Measurements from ENCODE around the gene OLFML2A.
A peak's percentile ranks its signal among the peaks of the same experiment; 100 is the strongest.

OLFML2A gene

GRCh38 chr9:124793015-124793541 lies 16.1 kb downstream of the OLFML2A start:
- Histone ChIP-seq H3K27me3 (replicated peaks in 2 of 5; ENCODE audit: control insufficient read depth in 4 of 5, insufficient read depth in 5 of 5, low read length in 4 of 5) (no peaks in the 10 kb centered on the region), H3K4me1 (ENCODE audit: control extremely low read depth in 1 of 4, control insufficient read depth in 4 of 4, insufficient read depth in 4 of 4, low read length in 3 of 4) (peaks cover 0 to 41% (median 30%) of the 10 kb centered on the region in 4 experiments), H3K4me3 (ENCODE audit: control insufficient read depth in 1 of 7, extremely low read depth in 1 of 7, insufficient read depth in 4 of 7, low read depth in 2 of 7, low read length in 6 of 7) (no peak overlapping the region), H3K27ac (ENCODE audit: insufficient read depth in 1 of 2, low read depth in 1 of 2, low read length in 2 of 2, poor library complexity in 1 of 2, severe bottlenecking in 2 of 2) (no peak overlapping the region), H3K9me3 (ENCODE audit: control extremely low read depth in 1 of 5, control insufficient read depth in 4 of 5, insufficient read depth in 2 of 5, low read depth in 1 of 5, low read length in 4 of 5) (no peaks in the 10 kb centered on the region), H3K36me3 (ENCODE audit: control insufficient read depth in 4 of 4, insufficient read depth in 4 of 4, low read length in 3 of 4) (no peaks in the 10 kb centered on the region)
- 96% methylated on average over 8 of the region's 9 CpGs for WGBS (ENCODE audit: insufficient coverage)
- DNase-seq, result no peak
- ChIA-PET POLR2A (no interaction called here), CTCF (interaction anchor here (0.9 to 10.3 kb wide), 5 partner anchors 16 to 238 kb away, joined by 3 to 83 read pairs (median 3); partner anchors contain the start of genes OLFML2A and WDR38)

DNA sequence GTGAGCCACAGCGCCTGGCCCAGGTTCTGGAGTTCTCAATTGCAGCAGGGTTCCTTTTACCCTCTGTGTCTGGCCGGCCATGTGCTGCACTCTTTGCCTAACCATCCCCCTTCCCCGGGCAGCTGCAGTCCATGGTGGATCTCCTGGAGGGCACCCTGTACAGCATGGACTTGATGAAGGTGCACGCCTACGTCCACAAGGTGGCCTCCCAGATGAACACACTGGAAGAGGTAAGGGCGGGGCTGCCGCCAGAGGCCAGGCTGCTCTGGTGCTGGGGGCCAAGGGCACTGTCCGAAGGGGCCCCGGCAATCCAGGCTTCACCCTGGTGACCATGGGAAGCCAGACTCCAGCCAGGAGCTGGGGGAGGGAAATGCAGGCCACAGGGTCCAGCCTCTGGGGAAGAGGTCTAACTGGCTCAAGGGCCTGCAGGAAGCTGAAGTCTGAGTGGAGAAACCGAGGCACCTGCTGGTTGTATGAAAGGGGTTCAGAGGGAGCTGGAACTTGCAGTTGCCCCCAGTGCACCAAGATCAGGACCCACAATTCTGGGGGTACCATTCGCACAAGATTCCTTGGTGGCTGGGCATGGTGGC lies 18.1 kb downstream of the OLFML2A start:
- POLR2A ChIA-PET, result no interaction called here
- CTCF ChIA-PET, result interaction anchor here (0.8 to 10.3 kb wide), 3 partner anchors 18 to 60 kb away, joined by 3 to 83 read pairs (median 59); partner anchors contain the start of genes OLFML2A and WDR38

GRCh38 chr9:124795881-124796431 lies 19.0 kb downstream of the OLFML2A start:
- POLR2A ChIA-PET, result interaction anchor here (0.6 to 0.8 kb wide), 2 partner anchors 34 to 75 kb away, joined by 3 read pairs; no protein-coding TSS in a partner anchor
- Histone ChIP-seq H3K4me3 (ENCODE audit: control insufficient read depth in 1 of 7, extremely low read depth in 1 of 7, insufficient read depth in 4 of 7, low read depth in 2 of 7, low read length in 6 of 7) (peak overlapping the region in 4 of 7 experiments; percentile 17 to 42 (median 22)), H3K27ac (ENCODE audit: insufficient read depth in 1 of 2, low read depth in 1 of 2, low read length in 2 of 2, poor library complexity in 1 of 2, severe bottlenecking in 2 of 2) (no peak overlapping the region), H3K9me3 (ENCODE audit: control extremely low read depth in 1 of 5, control insufficient read depth in 4 of 5, insufficient read depth in 2 of 5, low read depth in 1 of 5, low read length in 4 of 5) (no peaks in the 10 kb centered on the region), H3K27me3 (replicated peaks in 2 of 5; ENCODE audit: control insufficient read depth in 4 of 5, insufficient read depth in 5 of 5, low read length in 4 of 5) (no peaks in the 10 kb centered on the region), H3K4me1 (ENCODE audit: control extremely low read depth in 1 of 4, control insufficient read depth in 4 of 4, insufficient read depth in 4 of 4, low read length in 3 of 4) (peaks cover 0 to 63% (median 35%) of the 10 kb centered on the region in 4 experiments), H3K36me3 (ENCODE audit: control insufficient read depth in 4 of 4, insufficient read depth in 4 of 4, low read length in 3 of 4) (no peaks in the 10 kb centered on the region)
- WGBS (ENCODE audit: insufficient coverage), result 7% methylated on average over 5 of the region's 9 CpGs
- CTCF ChIA-PET, result interaction anchor here (0.8 to 10.3 kb wide), 5 partner anchors 19 to 59 kb away, joined by 3 to 83 read pairs (median 6); partner anchors contain the start of genes OLFML2A and WDR38
- peak in 1 of 3 donors; percentile 26 for DNase-seq

More for the DNA sequence above, 18.1 kb downstream of the OLFML2A start:
- Histone ChIP-seq H3K36me3 (ENCODE audit: control insufficient read depth in 4 of 4, insufficient read depth in 4 of 4, low read length in 3 of 4) (no peaks in the 10 kb centered on the region), H3K4me1 (ENCODE audit: control extremely low read depth in 1 of 4, control insufficient read depth in 4 of 4, insufficient read depth in 4 of 4, low read length in 3 of 4) (peaks cover 0 to 54% (median 33%) of the 10 kb centered on the region in 4 experiments), H3K27ac (ENCODE audit: insufficient read depth in 1 of 2, low read depth in 1 of 2, low read length in 2 of 2, poor library complexity in 1 of 2, severe bottlenecking in 2 of 2) (no peak overlapping the region), H3K27me3 (replicated peaks in 2 of 5; ENCODE audit: control insufficient read depth in 4 of 5, insufficient read depth in 5 of 5, low read length in 4 of 5) (no peaks in the 10 kb centered on the region), H3K9me3 (ENCODE audit: control extremely low read depth in 1 of 5, control insufficient read depth in 4 of 5, insufficient read depth in 2 of 5, low read depth in 1 of 5, low read length in 4 of 5) (no peaks in the 10 kb centered on the region), H3K4me3 (ENCODE audit: control insufficient read depth in 1 of 7, extremely low read depth in 1 of 7, insufficient read depth in 4 of 7, low read depth in 2 of 7, low read length in 6 of 7) (no peak overlapping the region)
- WGBS (ENCODE audit: insufficient coverage), result 90% methylated on average over 8 of the region's 11 CpGs
- DNase-seq, result peak in 1 of 3 donors; percentile 23

DNA sequence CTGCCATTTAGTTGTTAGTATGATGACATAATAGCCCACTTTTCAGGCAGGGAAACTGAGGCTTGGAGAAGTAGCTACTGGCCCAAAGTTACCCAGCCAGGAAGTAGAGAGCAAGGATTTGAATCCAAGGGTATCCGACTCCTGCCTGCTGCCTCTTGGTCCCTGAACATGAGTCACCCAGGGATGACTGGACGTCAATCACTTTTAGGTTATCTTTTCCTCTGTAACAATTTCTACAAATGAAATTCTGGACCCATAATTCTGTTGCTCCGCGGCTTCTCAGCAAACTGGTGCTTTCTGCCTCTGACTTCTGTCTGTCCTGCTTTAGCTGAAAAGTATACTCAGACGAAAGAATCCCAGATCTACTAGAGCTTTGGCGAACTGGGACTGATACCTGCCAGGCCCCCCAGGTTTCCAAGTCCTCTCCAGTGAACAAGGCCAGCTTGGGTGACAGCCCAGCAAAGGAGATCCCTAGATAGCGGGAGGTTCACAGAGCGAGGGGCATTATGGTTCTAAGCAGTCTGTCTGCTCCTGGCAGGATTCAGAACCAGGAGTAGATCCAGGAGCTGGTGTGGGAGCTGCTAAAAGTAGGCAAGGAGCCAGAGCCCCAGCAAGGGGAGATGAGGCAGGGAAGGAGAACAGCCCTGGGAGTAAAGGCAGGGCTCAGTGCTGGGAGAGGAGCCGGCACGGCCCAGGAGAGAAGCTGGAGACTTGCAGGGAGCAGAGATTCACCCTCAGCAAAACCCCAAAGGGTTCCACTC lies 20.6 kb downstream of the OLFML2A start:
- POLR2A ChIA-PET, result no interaction called here
- no peak for DNase-seq
- Histone ChIP-seq H3K4me1 (ENCODE audit: control extremely low read depth in 1 of 4, control insufficient read depth in 4 of 4, insufficient read depth in 4 of 4, low read length in 3 of 4) (peaks cover 0 to 65% (median 38%) of the 10 kb centered on the region in 4 experiments), H3K27ac (ENCODE audit: insufficient read depth in 1 of 2, low read depth in 1 of 2, low read length in 2 of 2, poor library complexity in 1 of 2, severe bottlenecking in 2 of 2) (no peak overlapping the region), H3K36me3 (ENCODE audit: control insufficient read depth in 4 of 4, insufficient read depth in 4 of 4, low read length in 3 of 4) (no peaks in the 10 kb centered on the region), H3K4me3 (ENCODE audit: control insufficient read depth in 1 of 7, extremely low read depth in 1 of 7, insufficient read depth in 4 of 7, low read depth in 2 of 7, low read length in 6 of 7) (no peak overlapping the region), H3K27me3 (replicated peaks in 2 of 5; ENCODE audit: control insufficient read depth in 4 of 5, insufficient read depth in 5 of 5, low read length in 4 of 5) (no peaks in the 10 kb centered on the region), H3K9me3 (ENCODE audit: control extremely low read depth in 1 of 5, control insufficient read depth in 4 of 5, insufficient read depth in 2 of 5, low read depth in 1 of 5, low read length in 4 of 5) (no peaks in the 10 kb centered on the region)
- CTCF ChIA-PET, result interaction anchor here (0.9 to 10.3 kb wide), 5 partner anchors 14 to 58 kb away, joined by 3 to 83 read pairs (median 6); partner anchors contain the start of genes OLFML2A and WDR38
- 99% methylated on average over 7 of the region's 10 CpGs for WGBS (ENCODE audit: insufficient coverage)

DNA sequence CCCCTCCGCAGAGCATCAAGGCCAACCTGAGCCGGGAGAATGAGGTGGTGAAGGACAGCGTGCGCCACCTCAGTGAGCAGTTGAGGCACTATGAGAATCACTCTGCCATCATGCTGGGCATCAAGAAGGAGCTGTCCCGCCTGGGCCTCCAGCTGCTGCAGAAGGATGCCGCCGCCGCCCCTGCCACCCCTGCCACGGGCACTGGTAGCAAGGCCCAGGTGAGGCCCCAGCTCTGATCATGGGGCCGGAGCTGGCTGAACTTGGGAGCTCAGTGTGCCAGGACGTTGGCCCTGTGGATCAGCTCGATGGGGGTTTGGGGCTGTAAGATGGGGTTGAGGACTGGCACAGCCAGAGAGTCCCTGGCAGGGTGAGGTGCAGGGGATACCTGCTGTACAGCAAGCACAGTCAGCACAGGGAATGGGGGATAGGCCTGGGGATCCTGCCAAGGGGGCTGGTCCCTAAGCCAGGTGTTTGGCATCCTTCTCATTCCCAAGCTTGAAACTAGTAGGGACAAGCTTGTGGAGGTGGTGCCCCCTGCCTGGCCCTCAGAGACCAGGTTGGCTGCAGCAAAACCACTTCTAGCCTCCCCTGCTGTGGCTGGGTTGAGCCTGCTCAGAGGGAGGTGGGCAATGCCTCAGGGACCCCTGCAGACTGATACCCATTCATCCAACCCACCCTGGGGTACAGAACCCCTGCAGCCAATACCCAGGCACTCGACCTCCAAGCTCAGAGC lies 22.5 kb downstream of the OLFML2A start:
- H3K9me3 ChIP-seq (ENCODE audit: control extremely low read depth in 1 of 5, control insufficient read depth in 4 of 5, insufficient read depth in 2 of 5, low read depth in 1 of 5, low read length in 4 of 5), result no peaks in the 10 kb centered on the region
- H3K4me1 ChIP-seq (ENCODE audit: control extremely low read depth in 1 of 4, control insufficient read depth in 4 of 4, insufficient read depth in 4 of 4, low read length in 3 of 4), result peaks cover 0 to 60% (median 36%) of the 10 kb centered on the region in 4 experiments
- H3K27ac ChIP-seq (ENCODE audit: insufficient read depth in 1 of 2, low read depth in 1 of 2, low read length in 2 of 2, poor library complexity in 1 of 2, severe bottlenecking in 2 of 2), result no peak overlapping the region
- H3K27me3 ChIP-seq (replicated peaks in 2 of 5; ENCODE audit: control insufficient read depth in 4 of 5, insufficient read depth in 5 of 5, low read length in 4 of 5), result no peaks in the 10 kb centered on the region
- CTCF ChIA-PET, result interaction anchor here (1.3 to 10.3 kb wide), 4 partner anchors 10 to 53 kb away, joined by 3 to 83 read pairs (median 12); partner anchors contain the start of genes OLFML2A and WDR38
- POLR2A ChIA-PET, result no interaction called here
- H3K4me3 ChIP-seq (ENCODE audit: control insufficient read depth in 1 of 7, extremely low read depth in 1 of 7, insufficient read depth in 4 of 7, low read depth in 2 of 7, low read length in 6 of 7), result no peak overlapping the region
- DNase-seq, result no peak
- 95% methylated on average over 12 of the region's 13 CpGs for WGBS (ENCODE audit: insufficient coverage)
- H3K36me3 ChIP-seq (ENCODE audit: control insufficient read depth in 4 of 4, insufficient read depth in 4 of 4, low read length in 3 of 4), result no peaks in the 10 kb centered on the region
